Smooth muscle cell (in vitro differentiated cells): Measurements from ENCODE around the gene SCN10A. TPM values are rescaled to one million over a fixed set of nuclear protein-coding genes. Genes with fewer than 3 reads are reported as not detected.
A peak's percentile ranks its signal among the peaks of the same experiment; 100 is the strongest.

ENCODE experiments used
- DNase-seq: peaks from one replicate; lab custom pipeline; 2025; ENCODE audit not compliant: unreplicated experiment; lab: John Stamatoyannopoulos, UW
- H2AFZ ChIP-seq: fragments of 200-600 bp; sonication (generic); 2 replicates; pipeline ENCODE4 v1.6.0; 2016; ENCODE audit warnings: antibody characterized with exemption, low read depth, mild to moderate bottlenecking
- H3F3A ChIP-seq: fragments of 200-600 bp; sonication (generic); 2 replicates; pipeline ENCODE4 v1.6.0; 2017; ENCODE audit warnings: antibody characterized with exemption, low read depth
- H3K27ac ChIP-seq: fragments of 200-600 bp; sonication (generic); 2 replicates; pipeline ENCODE4 v1.5.1; 2016; ENCODE audit warnings: low read depth, mild to moderate bottlenecking
- H3K27me3 ChIP-seq: fragments of 200-600 bp; sonication (generic); 2 replicates; pipeline ENCODE4 v1.6.1; 2016; ENCODE audit warnings: low read depth, mild to moderate bottlenecking
- H3K36me3 ChIP-seq: fragments of 200-600 bp; sonication (generic); 2 replicates; pipeline ENCODE4 v1.5.1; 2016; ENCODE audit warnings: low read depth
- H3K4me1 ChIP-seq: fragments of 200-600 bp; sonication (generic); 2 replicates; pipeline ENCODE4 v1.5.1; 2016; ENCODE audit warnings: low read depth
- H3K4me2 ChIP-seq: fragments of 200-600 bp; sonication (generic); 2 replicates; pipeline ENCODE4 v1.6.0; 2016; ENCODE audit warnings: mild to moderate bottlenecking
- H3K4me3 ChIP-seq: fragments of 200-600 bp; sonication (generic); 2 replicates; pipeline ENCODE4 v1.5.1; 2016; ENCODE audit warnings: mild to moderate bottlenecking
- H3K79me2 ChIP-seq: fragments of 200-600 bp; sonication (generic); 2 replicates; pipeline ENCODE4 v1.6.0; 2016; ENCODE audit warnings: low read depth, mild to moderate bottlenecking
- H3K9ac ChIP-seq: fragments of 200-600 bp; sonication (generic); 2 replicates; pipeline ENCODE4 v1.6.0; 2016; ENCODE audit warnings: low read depth
- H3K9me3 ChIP-seq: fragments of 200-600 bp; sonication (generic); replicated peaks from 2 replicates; pipeline ENCODE4 v1.5.1; 2016; ENCODE audit warnings: low read depth
- H4K20me1 ChIP-seq: fragments of 200-600 bp; sonication (generic); 2 replicates; pipeline ENCODE4 v1.6.0; 2016; ENCODE audit warnings: low read depth
- WGBS: methylation state at CpG from one replicate; pipeline ENCODE4 v1.1.7; 2016; ENCODE audit warnings: low lambda C conversion rate; 5-methylcytosine and 5-hydroxymethylcytosine counted together
- polyA plus RNA-seq: library from polyadenylated mRNA; unstranded; fragments of >200 nt; fragmentation: Nextera tagmentation; extraction: Ambion mirVana; gene quantifications from 2 replicates; pipeline ENCODE4 v1.2.1, GENCODE V29; 2016
- total RNA-seq: library from RNA; depleted of rRNA; stranded (reverse); fragments of >200 nt; gene quantifications from 2 replicates; pipeline ENCODE4 v1.2.3, GENCODE V29; 2014
- TF ChIP-seq, protein P1 (sequence below): fragments of 200-600 bp; sonication (generic); IDR thresholded peaks from 2 replicates; pipeline ENCODE4 v1.5.1; 2017; ENCODE audit warnings: borderline replicate concordance, mild to moderate bottlenecking, antibody characterized with exemption; ENCODE audit not compliant: insufficient read depth, poor library complexity, severe bottlenecking

The SCN10A gene
- total and polyA plus RNA-seq, 2 experiments from 2014 or later, result not detected

- Histone ChIP-seq H3K79me2 (no peaks in the 10 kb centered on the region), H3K9me3 (no peaks in the 10 kb centered on the region), H3K27me3 (peaks cover 41% of the 10 kb centered on the region), H3K4me2 (peak overlapping the region; percentile 67), H4K20me1 (no peaks in the 10 kb centered on the region), H3K36me3 (no peaks in the 10 kb centered on the region), H3F3A (no peaks in the 10 kb centered on the region), H3K4me1 (no peaks in the 10 kb centered on the region), H3K4me3 (no peak overlapping the region), H3K27ac (no peak overlapping the region), H3K9ac (no peak overlapping the region), H2AFZ (no peak overlapping the region)
- DNase-seq, result no peak
- 10% methylated on average over 19 of the region's 19 CpGs for WGBS
- TF ChIP-seq, protein P1, sequence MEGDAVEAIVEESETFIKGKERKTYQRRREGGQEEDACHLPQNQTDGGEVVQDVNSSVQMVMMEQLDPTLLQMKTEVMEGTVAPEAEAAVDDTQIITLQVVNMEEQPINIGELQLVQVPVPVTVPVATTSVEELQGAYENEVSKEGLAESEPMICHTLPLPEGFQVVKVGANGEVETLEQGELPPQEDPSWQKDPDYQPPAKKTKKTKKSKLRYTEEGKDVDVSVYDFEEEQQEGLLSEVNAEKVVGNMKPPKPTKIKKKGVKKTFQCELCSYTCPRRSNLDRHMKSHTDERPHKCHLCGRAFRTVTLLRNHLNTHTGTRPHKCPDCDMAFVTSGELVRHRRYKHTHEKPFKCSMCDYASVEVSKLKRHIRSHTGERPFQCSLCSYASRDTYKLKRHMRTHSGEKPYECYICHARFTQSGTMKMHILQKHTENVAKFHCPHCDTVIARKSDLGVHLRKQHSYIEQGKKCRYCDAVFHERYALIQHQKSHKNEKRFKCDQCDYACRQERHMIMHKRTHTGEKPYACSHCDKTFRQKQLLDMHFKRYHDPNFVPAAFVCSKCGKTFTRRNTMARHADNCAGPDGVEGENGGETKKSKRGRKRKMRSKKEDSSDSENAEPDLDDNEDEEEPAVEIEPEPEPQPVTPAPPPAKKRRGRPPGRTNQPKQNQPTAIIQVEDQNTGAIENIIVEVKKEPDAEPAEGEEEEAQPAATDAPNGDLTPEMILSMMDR, result peak; percentile 96
These were observed 164.7 kb downstream of the SCN10A start for GRCh38 chr3:38651153-38651789.

GRCh38 chr3:38650248-38650951 lies 165.6 kb downstream of the SCN10A start:
- no peaks in the 10 kb centered on the region for H3K9me3 ChIP-seq
- H3K27ac ChIP-seq, result no peak overlapping the region
- TF ChIP-seq, protein P1, result no peak
- no peaks in the 10 kb centered on the region for H3K79me2 ChIP-seq
- no peaks in the 10 kb centered on the region for H3K36me3 ChIP-seq
- peak overlapping the region; percentile 91 for H3K4me2 ChIP-seq
- no peaks in the 10 kb centered on the region for H3F3A ChIP-seq
- no peak overlapping the region for H3K4me3 ChIP-seq
- no peak for DNase-seq
- no peak overlapping the region for H2AFZ ChIP-seq
- 79% methylated on average over 14 of the region's 14 CpGs for WGBS
- peaks cover 45% of the 10 kb centered on the region for H3K27me3 ChIP-seq
- H3K4me1 ChIP-seq, result no peaks in the 10 kb centered on the region
- no peaks in the 10 kb centered on the region for H4K20me1 ChIP-seq
- no peak overlapping the region for H3K9ac ChIP-seq

DNA sequence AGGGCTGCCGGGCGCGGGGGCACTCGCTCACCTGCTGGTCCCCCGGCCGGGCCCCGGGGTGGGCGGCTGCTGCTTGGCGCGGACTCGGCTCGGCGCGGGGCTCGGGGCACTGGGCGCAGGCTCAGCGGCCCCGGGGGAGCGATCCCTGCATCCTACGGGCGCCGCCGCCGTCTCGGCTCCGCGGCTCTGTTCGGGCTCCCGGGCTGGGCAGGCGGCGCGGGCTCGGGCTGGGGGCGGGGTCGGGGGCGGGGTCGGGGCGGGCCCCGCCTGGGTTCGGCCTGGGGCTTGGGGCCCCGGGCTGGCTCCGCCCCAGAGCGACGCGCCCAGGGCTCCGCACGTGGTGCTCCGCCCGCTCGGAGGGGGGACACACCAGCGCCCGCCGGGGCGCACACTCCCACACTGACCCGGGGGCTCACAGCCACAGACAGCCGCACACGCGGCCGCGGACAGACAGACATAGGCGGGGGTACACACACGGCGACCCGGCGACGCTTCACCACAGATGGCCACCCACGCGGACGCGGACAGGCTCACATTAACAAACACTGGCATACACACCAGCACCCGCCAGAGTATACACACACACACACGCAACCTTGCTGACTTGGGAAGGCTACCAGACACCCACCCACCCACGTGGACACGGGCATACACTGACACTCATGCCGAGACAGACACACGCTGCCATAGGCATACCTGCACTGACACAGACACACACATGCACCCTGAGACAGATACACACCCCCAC lies 166.3 kb downstream of the SCN10A start, which contains the start of gene SCN5A:
Gene SCN5A (minus strand): TSS at position 188 of the 748 bp plus-strand sequence. CDS start 16,380 bp downstream, outside the sequence.
- H4K20me1 ChIP-seq, result no peaks in the 10 kb centered on the region
- no peaks in the 10 kb centered on the region for H3K4me1 ChIP-seq
- H3K4me2 ChIP-seq, result peak within 1 kb of the TSS; percentile 91
- H3K4me3 ChIP-seq, result peak within 1 kb of the TSS; percentile 50
- no peaks in the 10 kb centered on the region for H3K79me2 ChIP-seq
- H3K27me3 ChIP-seq, result peaks cover 48% of the 10 kb centered on the region
- H3F3A ChIP-seq, result no peaks in the 10 kb centered on the region
- DNase-seq, result no peak
- H3K9me3 ChIP-seq, result no peaks in the 10 kb centered on the region
- no peaks in the 10 kb centered on the region for H3K36me3 ChIP-seq
- H3K9ac ChIP-seq, result no peak within 1 kb of the TSS
- WGBS, result 10% methylated on average over 20 of the region's 76 CpGs
- TF ChIP-seq, protein P1, result no peak
- H2AFZ ChIP-seq, result peak within 1 kb of the TSS; percentile 72
- no peak within 1 kb of the TSS for H3K27ac ChIP-seq
